ENCODE measurements around the gene DPM3. TPM values are rescaled to one million over a fixed set of nuclear protein-coding genes. Genes with fewer than 3 reads are reported as not detected.
"Not testable (repeated sequence)": the region's sequence is repeated elsewhere in the genome, so short reads cannot be mapped to it uniquely, and the experiment has no call there.

Gene DPM3
- total RNA-seq, 4 donors from 2014 or later = 54.5 to 176 (median 80.6) TPM

- intact Hi-C loops (cut with DNase I) = no loop called here
- H3K36me3 ChIP-seq = no peaks in the 10 kb centered on the region
- H3K27me3 ChIP-seq = no peaks in the 10 kb centered on the region
- no peak overlapping the region for H3K27ac ChIP-seq (replicated peaks in 1 of 4)
- 71% methylated on average over 4 of the region's 4 CpGs for WGBS
- no peak for TF ChIP-seq POLR2AphosphoS5 (IDR thresholded peaks at IDR 0.05)
- TF ChIP-seq POLR2A (IDR thresholded peaks at IDR 0.05; ENCODE audit: low read depth) = no peak
- no peak for TF ChIP-seq EP300 (IDR thresholded peaks at IDR 0.05)
- TF ChIP-seq, protein P1, sequence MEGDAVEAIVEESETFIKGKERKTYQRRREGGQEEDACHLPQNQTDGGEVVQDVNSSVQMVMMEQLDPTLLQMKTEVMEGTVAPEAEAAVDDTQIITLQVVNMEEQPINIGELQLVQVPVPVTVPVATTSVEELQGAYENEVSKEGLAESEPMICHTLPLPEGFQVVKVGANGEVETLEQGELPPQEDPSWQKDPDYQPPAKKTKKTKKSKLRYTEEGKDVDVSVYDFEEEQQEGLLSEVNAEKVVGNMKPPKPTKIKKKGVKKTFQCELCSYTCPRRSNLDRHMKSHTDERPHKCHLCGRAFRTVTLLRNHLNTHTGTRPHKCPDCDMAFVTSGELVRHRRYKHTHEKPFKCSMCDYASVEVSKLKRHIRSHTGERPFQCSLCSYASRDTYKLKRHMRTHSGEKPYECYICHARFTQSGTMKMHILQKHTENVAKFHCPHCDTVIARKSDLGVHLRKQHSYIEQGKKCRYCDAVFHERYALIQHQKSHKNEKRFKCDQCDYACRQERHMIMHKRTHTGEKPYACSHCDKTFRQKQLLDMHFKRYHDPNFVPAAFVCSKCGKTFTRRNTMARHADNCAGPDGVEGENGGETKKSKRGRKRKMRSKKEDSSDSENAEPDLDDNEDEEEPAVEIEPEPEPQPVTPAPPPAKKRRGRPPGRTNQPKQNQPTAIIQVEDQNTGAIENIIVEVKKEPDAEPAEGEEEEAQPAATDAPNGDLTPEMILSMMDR (IDR thresholded peaks at IDR 0.05) = no peak
- no peaks in the 10 kb centered on the region for H3K9me3 ChIP-seq
- H3K4me1 ChIP-seq = peaks cover 29 to 33% (median 31%) of the 10 kb centered on the region in 4 donors
- DNase-seq (ENCODE audit: extremely low spot score) = no peak
- H3K4me3 ChIP-seq = no peak overlapping the region
These were observed 16.5 kb downstream of the DPM3 start for GRCh38 chr1:155123801-155124200.

DNA sequence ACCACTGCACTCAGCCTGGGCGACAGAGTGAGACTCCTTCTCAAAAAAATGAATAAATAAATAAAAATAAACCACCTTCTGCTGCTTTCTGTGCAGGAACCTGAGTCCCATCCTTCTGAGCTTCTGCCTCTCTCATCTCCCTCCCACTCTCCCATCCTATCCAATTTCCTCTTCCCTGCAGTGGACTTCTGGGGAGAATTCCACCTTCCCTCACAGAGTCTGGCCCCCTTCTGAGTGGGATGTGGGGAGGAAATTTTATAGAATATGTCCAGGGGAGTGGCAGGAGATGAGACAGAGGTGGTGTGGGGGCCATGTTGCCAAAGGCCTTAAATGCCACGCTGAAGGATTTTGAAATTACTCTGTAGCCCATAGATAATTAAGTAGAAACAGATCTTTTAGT lies 18.0 kb downstream of the DPM3 start:
- no peaks in the 10 kb centered on the region for H3K36me3 ChIP-seq
- H3K27ac ChIP-seq (replicated peaks in 1 of 4) = no peak overlapping the region
- DNase-seq (ENCODE audit: extremely low spot score) = no peak
- no peaks in the 10 kb centered on the region for H3K9me3 ChIP-seq
- H3K4me1 ChIP-seq = peaks cover 17 to 31% (median 19%) of the 10 kb centered on the region in 4 donors
- WGBS = 67% methylated on average over 2 of the region's 2 CpGs
- no peak overlapping the region for H3K4me3 ChIP-seq
- intact Hi-C loops (cut with DNase I) = no loop called here
- TF ChIP-seq EP300 (IDR thresholded peaks at IDR 0.05) (no peak), POLR2AphosphoS5 (IDR thresholded peaks at IDR 0.05) (no peak), POLR2A (IDR thresholded peaks at IDR 0.05; ENCODE audit: low read depth) (no peak)
- TF ChIP-seq, protein P1 (IDR thresholded peaks at IDR 0.05) = no peak
- peaks cover 0 to 5% (median 0%) of the 10 kb centered on the region in 4 donors for H3K27me3 ChIP-seq

GRCh38 chr1:155121249-155121648 lies 19.1 kb downstream of the DPM3 start:
- Histone ChIP-seq H3K27me3 (peaks cover 0 to 8% (median 0%) of the 10 kb centered on the region in 4 donors), H3K9me3 (no peaks in the 10 kb centered on the region), H3K27ac (replicated peaks in 1 of 4) (no peak overlapping the region), H3K4me3 (no peak overlapping the region), H3K36me3 (no peaks in the 10 kb centered on the region), H3K4me1 (peaks cover 6 to 20% (median 8%) of the 10 kb centered on the region in 4 donors)
- intact Hi-C loops (cut with DNase I) = no loop called here
- TF ChIP-seq EP300 (IDR thresholded peaks at IDR 0.05) = no peak
- TF ChIP-seq, protein P1 (IDR thresholded peaks at IDR 0.05) = no peak
- TF ChIP-seq POLR2AphosphoS5 (IDR thresholded peaks at IDR 0.05) = no peak
- TF ChIP-seq POLR2A (IDR thresholded peaks at IDR 0.05; ENCODE audit: low read depth) = no peak
- no peak for DNase-seq (ENCODE audit: extremely low spot score)
- WGBS = 85% methylated on average over 2 of the region's 2 CpGs

- H3K9me3 ChIP-seq = no peaks in the 10 kb centered on the region
- no peak for DNase-seq (ENCODE audit: extremely low spot score)
- no peak for TF ChIP-seq POLR2A (IDR thresholded peaks at IDR 0.05; ENCODE audit: low read depth)
- no peak for TF ChIP-seq POLR2AphosphoS5 (IDR thresholded peaks at IDR 0.05)
- no peak for TF ChIP-seq EP300 (IDR thresholded peaks at IDR 0.05)
- TF ChIP-seq, protein P1 (IDR thresholded peaks at IDR 0.05) = no peak
- no peak overlapping the region for H3K4me3 ChIP-seq
- H3K27ac ChIP-seq (replicated peaks in 1 of 4) = no peak overlapping the region
- H3K4me1 ChIP-seq = peaks cover 0 to 10% (median 0%) of the 10 kb centered on the region in 4 donors
- 69% methylated on average over 6 of the region's 6 CpGs for WGBS
- no peaks in the 10 kb centered on the region for H3K36me3 ChIP-seq
- peaks cover 0 to 10% (median 0%) of the 10 kb centered on the region in 4 donors for H3K27me3 ChIP-seq
- intact Hi-C loops (cut with DNase I) = no loop called here
These were observed 20.1 kb downstream of the DPM3 start for GRCh38 chr1:155120253-155120652.

DNA sequence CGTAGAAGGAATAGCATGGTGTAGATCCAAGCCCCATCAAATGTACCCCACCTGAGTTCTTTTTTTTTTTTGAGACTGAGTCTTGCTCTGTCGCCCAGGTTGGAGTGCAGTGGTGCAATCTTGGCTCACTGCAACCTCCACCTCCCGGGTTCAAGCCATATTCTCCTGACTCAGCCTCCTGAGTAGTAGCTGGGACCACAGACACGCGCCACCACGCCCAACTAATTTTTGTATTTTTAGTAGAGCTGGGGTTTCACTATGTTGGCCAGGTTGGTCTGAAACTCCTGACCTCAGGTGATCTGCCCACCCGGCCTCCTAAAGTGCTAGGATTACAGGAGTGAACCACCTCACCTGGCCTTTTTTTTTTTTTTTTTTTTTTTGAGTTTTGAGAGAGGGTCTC lies 22.2 kb downstream of the DPM3 start:
- DNase-seq (ENCODE audit: extremely low spot score); H3K36me3 ChIP-seq; H3K27me3 ChIP-seq; H3K4me3 ChIP-seq; H3K4me1 ChIP-seq; intact Hi-C loops (cut with DNase I); H3K27ac ChIP-seq (replicated peaks in 1 of 4); H3K9me3 ChIP-seq: not testable (repeated sequence)
- WGBS = 92% methylated on average over 7 of the region's 7 CpGs

Measured in esophagus muscularis mucosa (tissue), 4 donors.